Measurements from ENCODE around the gene SEMA6A.

DNA sequence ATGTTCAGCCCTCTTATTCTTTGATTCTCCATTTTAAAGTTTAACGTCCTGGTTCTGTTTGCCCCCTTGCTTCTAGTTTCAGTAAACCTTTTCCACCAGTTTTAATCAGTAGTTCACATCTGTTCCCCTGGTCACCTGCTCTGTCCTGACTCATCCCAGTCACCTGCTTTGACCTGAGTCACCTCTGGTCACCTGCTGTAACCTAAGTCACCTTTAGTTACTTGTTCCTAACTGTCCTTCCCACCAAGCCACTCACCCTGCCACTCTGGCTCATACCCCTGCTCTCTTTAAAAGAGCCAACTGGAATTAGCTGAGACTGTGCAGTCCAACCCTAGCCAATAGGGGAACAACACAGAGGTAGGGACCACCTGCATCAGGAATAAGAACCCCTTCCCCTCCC, 43.0 kb downstream of the SEMA6A start:
- TF ChIP-seq, protein P1, sequence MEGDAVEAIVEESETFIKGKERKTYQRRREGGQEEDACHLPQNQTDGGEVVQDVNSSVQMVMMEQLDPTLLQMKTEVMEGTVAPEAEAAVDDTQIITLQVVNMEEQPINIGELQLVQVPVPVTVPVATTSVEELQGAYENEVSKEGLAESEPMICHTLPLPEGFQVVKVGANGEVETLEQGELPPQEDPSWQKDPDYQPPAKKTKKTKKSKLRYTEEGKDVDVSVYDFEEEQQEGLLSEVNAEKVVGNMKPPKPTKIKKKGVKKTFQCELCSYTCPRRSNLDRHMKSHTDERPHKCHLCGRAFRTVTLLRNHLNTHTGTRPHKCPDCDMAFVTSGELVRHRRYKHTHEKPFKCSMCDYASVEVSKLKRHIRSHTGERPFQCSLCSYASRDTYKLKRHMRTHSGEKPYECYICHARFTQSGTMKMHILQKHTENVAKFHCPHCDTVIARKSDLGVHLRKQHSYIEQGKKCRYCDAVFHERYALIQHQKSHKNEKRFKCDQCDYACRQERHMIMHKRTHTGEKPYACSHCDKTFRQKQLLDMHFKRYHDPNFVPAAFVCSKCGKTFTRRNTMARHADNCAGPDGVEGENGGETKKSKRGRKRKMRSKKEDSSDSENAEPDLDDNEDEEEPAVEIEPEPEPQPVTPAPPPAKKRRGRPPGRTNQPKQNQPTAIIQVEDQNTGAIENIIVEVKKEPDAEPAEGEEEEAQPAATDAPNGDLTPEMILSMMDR (IDR thresholded peaks at IDR 0.05 in 4 of 5, conservative IDR thresholded peaks at IDR 0.05 in 1 of 5): no peak
- TF ChIP-seq POLR2A (IDR thresholded peaks at IDR 0.05): no peak

All from gastrocnemius medialis (tissue), 4 donors.